Activated T-cell treated with anti-CD3 and anti-CD28 coated beads, Interleukin-2, amount 50 U/mL, for 1 hour (primary cell): ENCODE results near the gene CHAF1A.

Experiments
- DNase-seq: peaks from one replicate; pipeline ENCODE4 v3.0.0-alpha.2; 2020

The CHAF1A gene

DNA sequence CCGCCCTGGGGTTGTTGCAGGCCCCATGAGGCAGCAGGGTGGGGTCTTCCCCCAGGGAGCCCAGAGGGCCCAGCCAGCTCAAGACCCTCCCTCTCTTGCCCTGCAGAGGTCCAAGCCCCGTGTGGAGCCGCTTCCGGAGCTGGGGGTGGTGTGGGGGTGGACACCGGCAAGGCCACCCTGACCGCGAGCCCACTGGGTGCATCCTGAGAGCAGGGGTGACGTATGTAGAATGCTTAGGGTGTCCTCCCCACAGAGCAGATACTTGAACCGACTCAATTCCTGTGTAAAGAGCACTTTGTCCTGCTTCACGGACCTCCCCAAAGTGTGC lies 40.3 kb downstream of the CHAF1A start:
- DNase-seq, result no peak

DNA sequence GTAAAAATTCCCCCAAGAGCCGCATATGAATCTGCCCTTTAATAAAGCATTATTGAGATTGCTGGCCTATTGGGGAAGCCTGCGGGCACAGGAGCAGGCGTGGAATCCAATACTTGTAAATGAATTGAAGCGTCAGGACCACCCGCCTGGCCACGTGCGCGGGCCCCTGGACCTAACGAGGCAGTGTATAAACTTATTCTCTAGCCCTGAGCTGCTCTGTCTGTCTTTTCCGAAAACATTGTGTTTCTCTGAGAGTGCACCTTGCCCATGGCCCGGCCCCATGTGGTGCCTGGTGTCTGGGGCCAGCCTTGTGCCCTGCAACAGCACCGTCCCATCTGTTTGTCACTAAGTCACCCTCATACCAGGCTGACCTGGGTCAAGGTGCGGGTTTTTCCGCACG lies 40.7 kb downstream of the CHAF1A start:
- no peak for DNase-seq

DNA sequence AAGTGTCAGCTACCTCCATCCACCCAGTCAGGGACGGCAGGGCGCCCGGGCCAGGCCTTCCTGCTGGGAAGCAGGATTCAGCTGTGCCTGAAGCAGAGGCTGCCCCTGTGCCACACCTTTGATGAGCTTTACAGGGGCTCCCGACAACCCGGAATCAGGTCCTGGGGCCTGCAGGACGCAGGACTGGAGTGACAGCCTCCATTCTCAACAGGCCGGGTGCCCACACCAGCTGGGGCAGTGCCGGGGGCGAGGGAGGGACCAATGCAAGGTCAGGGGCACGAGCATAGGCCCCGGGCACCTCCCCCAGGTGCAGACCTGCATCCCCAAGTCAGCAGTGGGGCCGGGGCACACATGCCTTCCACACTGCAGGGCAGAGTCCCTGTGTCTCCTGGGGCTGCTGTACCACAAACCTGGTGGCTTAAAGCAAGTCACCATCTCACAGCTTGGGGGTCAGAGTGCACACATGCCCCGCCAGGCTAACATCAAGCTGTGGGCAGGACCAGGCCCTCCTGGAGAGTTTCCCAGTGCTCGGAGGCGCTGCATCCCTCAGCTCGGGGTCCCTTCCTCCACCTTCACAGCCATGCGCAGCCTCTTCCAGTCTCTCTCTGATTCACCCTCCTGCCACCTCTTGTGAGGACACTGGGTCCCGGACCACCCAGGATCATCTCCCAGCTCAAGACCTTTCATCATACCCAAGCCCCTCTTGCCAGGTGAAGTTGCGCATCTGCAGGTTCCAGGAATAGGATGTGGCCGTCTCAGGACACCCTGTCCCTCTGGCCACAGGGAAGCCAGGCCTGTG lies 41.7 kb downstream of the CHAF1A start:
- DNase-seq, result no peak

DNA sequence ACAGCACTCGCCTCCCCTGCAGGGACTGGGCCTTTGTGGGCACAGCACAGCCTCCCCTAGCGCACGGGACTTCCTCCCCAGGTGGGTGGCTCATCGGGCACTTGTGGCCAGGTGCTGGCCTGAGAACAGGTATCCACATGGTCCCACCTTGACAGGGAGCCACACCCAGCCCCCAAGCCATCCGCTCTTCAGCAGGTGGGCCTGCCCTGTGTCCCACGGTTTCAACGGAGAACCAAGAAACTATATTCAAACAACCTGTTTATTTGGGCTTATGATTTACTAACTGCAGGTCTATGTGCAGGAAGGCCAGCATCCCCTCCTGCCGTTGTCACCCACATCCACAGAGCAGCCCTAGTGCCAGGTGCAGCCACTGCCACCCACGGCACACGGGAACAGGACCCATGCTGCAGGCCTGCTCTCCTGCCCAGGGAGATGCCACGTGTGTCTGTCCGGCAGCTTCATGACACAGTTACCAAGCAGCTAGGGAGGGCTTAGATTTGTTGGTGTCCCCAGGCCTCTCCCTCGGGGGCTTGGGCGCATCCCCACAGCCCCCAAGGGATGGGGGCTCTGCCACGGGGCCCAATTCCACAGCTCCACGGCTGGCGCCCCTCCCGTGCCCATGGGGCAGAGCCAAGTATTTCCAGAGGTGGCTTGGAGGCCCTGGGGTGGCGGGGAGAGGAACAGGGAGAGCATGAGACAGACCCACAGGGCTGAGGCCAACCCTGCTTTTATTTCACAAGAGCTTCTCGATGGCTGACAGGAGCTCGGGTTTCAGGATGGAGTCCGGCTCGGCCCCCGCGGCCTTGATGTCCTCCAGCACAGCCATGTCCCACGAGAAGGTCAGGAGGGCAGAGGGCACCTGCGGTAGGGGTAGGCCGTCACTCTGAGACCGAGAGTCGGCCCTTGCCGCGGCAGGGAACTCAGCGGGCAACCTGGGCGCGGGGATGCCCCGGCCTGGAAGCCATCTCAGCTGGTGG lies 42.6 kb downstream of the CHAF1A start:
- DNase-seq, result no peak

DNA sequence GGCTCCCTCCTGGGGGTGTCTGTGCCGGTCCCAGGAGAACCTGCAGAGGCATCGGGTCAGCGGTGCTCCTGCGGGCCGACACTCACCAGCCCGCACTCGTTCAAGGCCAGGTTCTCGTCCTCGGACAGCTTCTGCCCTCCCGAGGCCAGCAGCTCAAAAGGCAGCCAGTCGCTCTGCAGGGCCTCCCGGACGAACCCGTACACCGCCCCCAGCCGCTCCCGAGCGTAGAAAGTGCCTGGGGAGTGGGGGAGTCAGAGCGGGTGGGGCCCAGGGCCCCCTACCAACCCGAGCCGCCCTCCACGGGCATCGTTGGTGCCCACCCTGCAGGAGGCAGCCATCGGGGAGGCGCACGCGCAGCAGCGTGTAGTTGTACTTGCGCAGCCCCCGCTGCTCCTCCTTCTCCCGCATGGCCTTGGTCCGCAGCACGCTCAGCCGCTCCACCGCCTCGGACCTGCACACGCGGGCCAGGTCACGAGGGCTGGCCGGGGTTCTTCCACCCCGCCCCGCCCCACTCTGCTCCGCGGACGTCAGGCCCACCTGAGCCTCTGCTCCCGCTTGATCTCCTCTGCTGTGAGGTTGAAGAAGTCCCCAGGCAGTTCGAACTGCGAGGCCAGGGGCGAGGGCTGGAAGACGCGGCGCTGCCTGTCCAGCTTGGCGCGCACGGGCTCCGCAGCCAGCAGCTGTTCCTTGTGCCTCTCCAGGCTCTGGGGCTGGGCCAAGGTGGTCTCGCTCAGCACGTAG lies 43.7 kb downstream of the CHAF1A start:
- DNase-seq, result no peak

DNA sequence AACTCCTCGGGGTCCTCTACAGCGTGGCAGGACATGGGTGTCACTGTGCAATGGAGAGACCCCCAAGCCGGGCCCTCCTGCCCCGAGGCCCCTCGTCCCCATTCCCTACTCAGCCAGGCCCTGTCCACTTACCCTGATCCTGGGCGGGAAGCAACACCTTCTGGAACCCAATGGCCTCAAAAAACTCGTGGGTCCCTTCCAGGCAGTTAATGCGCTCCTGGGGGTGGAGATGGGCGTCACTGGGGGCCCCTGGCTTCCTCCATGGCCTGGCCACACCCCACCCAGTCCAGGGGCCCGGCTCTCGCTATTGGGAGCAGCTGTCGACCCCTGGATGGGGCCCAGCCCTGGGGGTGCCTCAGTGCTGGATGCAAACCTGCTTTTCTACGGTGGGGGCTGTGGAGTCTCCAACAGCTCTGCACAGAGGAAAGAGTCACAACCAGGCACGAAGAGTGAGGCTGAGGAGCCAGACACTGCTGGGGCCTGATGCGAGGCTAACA lies 44.3 kb downstream of the CHAF1A start:
- DNase-seq, result no peak

DNA sequence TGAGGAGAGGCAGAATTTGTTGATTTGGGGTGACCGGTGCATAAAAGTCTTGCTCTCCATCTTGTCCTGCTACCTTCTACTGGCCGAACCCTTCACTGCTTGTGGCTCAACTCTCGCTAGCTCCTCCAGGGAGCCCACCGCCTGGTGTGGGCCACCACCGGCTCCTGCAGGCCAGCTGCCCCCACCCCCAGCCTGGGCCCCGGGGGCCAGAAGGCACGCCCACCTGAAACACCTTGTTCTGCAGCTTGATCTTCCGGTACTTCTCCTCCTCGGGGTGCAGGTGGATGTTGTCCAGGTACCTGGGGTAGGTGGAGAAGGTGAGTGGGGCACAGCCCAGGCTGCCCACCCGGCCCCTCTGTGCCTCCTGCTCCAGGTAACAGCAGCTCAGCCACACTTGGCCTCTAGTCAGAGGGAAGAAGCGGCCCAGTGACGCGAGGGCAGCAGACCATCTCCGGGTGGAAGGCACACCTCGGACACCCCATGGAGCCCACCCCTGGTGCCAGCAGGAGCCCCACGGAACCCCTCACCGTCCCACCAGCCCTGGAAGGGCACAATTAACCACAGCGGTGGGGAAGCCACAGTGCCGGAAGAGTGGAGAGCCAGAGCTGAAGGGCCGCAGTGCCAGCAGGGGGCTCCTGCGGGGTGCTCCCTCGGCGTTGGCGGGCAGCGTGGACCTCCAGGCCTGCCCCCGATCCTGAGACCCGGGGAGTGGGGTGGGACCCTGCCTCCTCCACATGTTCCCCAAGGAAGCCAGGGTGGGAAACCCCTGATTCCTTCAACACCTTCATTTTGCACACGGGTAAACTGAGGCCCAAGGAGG lies 45.1 kb downstream of the CHAF1A start:
- no peak for DNase-seq

DNA sequence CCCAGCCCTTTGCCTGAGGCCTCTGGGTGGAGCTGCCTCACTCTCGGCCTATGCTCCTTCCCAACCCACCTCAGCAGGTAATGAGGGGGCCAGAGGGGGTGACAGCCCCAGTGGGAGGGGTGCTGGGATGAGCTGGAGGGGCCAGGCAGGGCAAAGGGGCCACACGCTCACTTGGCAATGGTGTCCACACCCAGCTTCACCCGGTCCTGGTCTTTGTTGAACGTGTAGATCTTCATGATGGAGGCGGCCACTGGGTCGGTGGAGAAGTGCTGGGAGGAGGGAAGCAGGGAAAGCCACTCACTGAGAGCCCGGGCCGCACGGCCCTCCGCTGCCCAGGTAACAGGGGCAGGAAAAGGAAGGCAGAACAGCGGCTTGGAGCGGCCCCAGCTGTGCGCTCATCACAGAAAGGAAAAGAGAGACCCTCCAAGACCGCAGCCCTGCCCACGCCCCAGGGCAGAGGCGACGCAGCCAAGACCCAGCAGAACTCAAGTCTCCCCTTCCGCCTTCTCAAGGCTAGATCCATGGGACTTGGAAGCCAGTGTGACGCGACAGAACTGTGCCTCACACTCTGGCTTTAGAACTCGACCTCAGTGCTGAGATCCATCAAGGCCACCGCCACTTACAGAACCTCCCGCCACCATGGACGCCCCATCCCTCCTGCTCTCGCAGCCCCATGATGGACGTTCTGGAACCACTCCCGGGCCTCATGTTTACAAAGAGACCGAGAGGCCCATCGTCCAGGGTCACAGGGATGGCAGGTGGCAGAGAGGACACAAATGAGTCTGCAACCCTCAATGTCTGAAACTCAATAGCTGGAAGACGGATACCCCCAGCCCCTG lies 45.9 kb downstream of the CHAF1A start:
- no peak for DNase-seq

DNA sequence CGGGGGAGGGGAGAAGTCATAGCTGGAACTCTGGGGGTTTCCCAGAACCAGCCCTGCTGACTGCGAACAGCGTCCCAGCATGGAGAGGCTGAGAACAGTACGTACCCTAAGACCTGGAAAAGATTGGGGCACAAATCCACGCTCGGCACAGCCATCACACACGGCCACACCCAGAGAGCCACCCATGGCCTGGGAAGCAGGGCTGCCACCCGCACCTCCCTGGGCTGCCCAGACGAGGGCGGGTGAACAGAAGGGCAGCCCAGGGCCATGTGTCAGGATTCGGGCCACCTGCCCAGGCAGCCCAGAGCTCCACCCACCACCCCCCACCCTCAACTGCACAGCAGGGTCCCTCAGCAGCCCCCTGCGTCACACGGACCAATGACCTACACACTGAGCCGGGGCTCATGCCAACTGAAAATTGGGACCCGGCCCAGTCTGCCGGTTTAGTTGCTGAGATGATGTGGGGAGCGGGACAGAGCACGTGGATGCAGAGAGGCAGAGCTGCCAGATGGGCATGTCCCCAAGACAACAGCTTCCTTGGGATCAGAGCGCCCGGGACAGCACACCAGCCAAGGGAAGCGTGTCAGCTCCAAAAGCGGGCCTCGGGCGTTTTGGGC lies 46.7 kb downstream of the CHAF1A start:
- DNase-seq, result no peak

DNA sequence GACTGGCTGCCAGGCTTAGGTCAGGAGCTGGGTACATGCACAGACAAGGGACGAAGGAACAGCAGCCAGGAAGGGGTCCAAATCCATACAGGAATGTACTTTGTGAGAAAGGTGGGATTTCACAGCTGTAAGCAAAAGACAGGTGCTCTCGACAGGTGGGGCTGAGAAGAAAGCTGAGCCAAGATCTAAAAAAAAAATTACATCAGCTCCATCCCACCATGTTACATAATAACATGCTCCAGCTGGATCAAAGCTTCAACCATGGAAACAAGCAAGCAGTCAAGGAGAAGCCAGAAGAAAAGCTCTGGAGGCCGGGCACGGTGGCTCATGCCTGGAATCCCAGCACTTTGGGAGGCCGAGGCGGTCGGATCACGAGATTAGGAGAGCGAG lies 47.2 kb downstream of the CHAF1A start:
- no peak for DNase-seq

DNA sequence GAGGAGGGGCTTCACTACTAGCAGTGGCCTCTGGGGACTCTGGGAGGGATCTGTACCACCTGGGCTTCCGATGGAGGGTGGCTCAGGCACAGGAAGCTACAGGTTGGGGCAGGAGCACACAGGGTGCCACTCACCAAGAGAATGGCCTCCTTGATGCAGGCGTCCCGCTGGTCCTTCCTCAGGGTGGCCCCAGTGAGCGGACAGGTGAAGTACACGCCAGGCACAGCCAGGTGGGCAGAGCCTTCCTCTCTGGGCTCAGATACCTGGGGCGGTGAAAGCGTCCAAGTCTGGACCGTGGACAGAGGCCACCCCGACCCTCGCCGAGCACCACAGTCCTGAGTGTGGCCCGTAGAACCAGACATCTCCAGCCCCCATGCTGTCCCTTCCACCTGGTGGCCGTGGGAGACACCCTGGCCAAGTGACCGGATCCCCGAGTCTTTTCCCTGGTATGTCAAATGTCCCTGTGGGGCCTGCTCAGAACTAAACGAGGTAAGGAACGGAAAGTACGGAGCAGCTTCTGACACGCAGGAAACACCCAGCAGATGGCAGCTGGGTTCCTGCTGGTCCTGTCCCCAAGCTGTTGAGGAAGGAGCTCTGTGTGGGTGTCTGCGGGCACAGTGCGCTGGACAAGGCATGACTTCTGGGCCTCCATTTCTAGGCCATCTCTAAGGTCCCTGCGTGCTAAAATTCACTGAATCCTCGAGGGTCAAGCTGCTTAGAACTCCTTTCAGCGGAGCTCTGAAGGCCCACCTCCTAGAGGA lies 50.0 kb downstream of the CHAF1A start:
- no peak for DNase-seq

DNA sequence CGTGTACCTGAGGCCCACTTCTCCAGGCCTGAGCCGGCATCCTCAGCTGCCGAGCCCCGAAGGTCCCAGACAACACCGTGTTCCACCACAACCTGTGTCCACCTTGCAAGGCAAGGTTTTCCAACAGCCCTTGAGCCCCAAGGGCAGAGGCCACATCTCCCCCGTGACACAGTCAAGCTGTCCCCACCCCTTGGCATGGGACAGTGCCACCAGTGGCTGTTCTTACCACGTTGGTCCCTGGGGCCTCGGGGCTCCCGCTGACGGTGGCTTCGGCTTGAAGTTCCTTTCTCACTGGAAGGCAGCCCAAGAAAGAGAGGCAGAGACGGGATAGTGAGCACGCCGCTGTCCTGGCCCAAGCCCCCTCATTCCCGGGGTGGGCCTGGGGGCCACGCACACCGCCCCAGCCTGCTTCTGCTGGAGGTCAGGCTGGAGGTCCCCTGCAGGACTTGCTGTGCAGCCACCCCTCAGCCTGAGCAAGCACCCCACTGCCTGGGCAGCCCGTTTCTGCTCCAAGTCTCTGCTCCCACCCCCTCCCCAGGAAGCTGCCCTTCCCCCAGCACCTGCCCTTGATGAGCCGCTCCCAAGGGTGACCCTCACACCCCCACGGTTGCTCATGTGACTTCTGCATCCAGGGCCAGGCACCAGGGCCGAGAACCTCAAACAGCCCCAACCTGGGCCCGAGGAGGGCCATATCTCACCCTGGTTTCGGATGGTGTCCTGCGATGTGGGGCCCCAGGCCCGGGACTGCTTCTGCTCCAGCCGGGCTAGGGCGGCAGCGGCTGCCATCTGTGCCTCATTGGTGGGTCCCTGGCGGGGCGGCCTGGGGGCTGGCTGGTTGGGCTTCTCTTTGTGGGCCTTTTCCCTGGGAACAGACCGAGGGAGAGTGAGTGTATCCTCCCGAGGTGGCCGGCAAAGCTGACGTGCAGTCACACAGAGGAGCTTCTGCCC lies 51.1 kb downstream of the CHAF1A start:
- DNase-seq, result no peak

DNA sequence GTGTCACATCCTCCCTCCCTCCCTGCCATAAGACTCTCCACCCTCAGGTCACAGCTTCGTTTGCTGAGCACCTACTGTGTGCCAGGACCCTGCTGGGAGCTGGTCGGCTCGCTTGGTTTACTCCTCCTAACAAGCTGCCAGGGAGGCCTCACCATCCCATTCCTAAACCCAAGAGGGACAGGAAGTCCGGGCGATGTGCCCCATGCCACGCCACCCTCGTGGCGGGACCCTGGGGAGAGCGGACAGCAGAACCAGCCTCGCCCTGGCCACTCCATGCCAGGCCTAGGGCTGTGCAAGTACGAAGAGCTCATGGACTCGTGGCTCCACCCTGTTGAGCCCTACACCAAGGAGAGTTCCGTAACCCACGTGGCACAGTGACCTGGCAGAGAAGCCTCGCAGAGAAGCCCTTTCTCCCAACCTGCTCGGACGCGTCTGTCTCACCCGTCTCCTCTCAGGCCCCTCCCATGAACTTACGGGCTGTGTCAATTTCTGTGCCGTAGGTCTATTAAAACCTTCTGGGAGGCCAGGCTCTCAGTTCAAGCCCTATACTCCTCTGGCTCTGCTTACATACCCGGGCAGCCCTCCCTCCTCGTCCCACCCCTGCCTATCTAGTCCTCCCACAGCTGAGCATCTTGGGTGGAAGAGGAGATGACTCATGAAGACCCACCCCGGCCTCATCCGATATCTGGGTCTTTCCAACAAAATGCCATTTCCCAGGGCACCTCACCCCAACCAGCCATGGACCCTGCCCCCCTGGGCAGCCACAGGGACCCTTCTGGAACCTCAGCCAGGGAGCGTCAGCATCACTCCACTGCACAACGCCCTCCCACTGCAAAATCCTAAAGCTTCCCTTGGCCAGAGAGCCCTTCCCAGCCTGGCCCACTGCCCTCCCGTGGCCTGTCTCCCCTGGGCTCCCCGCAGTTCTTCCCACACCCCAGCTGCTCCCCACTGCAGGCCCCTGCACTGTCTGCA lies 52.6 kb downstream of the CHAF1A start:
- no peak for DNase-seq

DNA sequence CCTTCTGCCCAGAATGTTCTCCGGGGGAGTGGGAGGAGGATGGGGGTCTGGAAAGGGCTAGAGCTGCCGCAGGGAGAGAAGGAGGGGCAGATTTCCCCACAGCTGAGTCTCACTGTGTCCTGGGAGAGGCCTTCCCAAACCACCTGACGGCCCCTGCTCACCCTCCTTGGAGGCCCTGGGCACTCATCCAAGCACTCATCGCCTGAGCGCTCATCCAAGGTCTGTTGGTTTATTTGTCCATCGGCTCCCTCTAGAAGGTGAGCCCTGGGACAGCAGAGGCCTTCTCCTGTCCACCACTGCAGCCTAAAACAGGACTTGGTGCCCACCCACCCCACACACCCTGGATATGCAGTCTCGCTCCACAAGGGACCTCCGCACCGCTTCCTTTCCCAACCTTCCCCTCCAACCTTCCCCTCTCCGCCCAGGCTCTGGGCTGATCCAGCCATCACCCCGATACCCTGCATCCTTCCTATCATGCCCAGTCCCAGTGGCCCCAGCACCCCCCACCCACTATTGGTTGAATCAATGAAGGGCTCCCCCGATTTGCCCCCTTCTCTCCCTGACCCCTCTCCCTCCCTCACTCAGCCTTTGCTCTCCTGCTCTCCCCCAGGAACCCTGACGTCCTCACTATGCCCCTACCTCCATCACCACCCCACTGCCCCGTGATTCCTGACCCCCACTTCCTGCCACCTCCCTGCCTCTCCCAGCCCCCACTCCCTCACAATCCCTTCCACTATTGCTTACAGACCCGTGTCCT lies 53.5 kb downstream of the CHAF1A start:
- DNase-seq, result no peak

DNA sequence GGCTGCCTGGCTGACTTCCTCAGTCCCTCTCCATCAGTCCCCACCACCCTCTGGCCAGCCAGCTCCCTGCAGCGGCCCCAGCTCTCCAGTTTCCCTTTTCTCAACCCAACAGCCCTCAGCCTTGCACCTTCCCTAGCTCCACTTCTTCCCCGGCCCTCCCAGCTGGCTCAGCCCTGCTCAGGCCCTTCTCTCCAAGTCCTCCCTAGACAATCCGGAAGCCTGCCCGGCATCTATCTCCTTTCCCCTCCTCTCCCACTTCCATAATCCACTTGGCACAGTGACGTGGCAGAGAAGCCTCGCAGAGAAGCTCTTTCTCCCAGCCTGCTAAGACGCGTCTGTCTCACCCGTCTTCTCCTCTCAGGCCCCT lies 54.0 kb downstream of the CHAF1A start:
- no peak for DNase-seq

DNA sequence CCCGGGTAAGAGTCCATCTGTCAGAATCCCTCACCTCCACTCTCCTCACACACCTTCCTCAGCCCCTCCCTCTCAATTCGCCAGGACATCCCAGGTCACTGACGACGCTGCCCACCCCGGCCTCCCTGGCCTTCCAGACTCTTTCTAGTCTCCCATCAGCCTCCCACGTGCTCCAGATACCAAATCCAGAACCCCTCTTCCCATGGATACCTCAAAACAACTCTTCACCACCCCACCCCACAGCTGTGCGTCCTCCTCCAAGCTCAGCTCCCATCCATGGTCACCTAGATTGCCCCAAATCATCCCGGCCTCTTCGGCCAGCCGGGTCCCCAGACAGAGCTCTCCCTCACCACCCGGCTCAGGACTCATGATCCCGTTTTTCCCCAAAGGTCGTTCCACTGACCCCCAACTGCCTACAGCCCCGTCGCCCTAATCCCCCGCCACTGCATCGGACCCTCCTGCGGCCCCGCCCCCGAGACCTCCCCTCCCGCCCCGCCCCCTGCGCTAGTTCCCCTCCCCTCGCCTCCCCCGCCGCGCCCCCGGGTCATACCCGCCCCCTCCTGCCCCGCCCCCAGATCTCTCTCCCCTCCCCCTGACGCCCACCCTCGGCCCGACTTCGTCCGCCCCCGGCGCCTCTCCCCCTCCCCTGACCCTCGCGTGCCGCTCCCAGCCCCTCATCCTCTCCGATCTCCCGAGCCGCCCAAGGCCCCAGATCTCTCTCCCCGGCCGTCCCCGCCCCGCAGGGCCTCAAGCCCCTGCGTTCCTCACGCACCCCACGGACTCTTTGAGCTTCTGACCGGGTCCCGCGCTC lies 54.6 kb downstream of the CHAF1A start:
- DNase-seq, result no peak
